RWPE1 (cell line): ENCODE data around the gene KDM4B.

Experiments
- CTCF ChIA-PET: fragments of 350-600 bp; sonication (Branson Sonifier 250); formaldehyde crosslinking; extraction: SDS; loops from one replicate; lab custom pipeline; 2021; lab: Yijun Ruan, JAX
- POLR2A ChIA-PET: fragments of 400-600 bp; formaldehyde crosslinking; extraction: SDS; loops from one replicate; lab custom pipeline; 2020; ENCODE audit warnings: antibody characterized with exemption; ENCODE audit not compliant: low non-redundant PET; lab: Yijun Ruan, JAX
- DNase-seq: peaks from one replicate; pipeline ENCODE4 v3.0.0; 2012; ENCODE audit warnings: low spot score
- H3K27ac ChIP-seq: fragments of 450-650 bp; 2 replicates; pipeline ENCODE4 v1.5.1; 2017
- CTCF ChIP-seq: fragments of 450-650 bp; conservative IDR thresholded peaks from 2 replicates; pipeline ENCODE4 v1.5.1; 2017; ENCODE audit warnings: low read depth, mild to moderate bottlenecking

Gene KDM4B

GRCh38 chr19:5104871-5105351, 136.0 kb downstream of the KDM4B start:
- no peak for DNase-seq
- ChIA-PET POLR2A (interaction anchor here (0.6 kb wide), 1 partner anchor 363 kb away, joined by 3 read pairs; no protein-coding TSS in a partner anchor), CTCF (no interaction called here)
- TF ChIP-seq CTCF, result no peak
- no peak overlapping the region for H3K27ac ChIP-seq

GRCh38 chr19:5106191-5106726, 137.3 kb downstream of the KDM4B start:
- no peak overlapping the region for H3K27ac ChIP-seq
- no peak for TF ChIP-seq CTCF
- DNase-seq, result no peak
- POLR2A ChIA-PET, result no interaction called here
- CTCF ChIA-PET, result interaction anchor here (0.6 to 1.2 kb wide), 4 partner anchors 34 to 198 kb away, joined by 3 to 5 read pairs (median 4); no protein-coding TSS in a partner anchor

GRCh38 chr19:5106971-5107370, 138.1 kb downstream of the KDM4B start:
- ChIA-PET POLR2A (no interaction called here), CTCF (interaction anchor here (0.8 to 1.2 kb wide), 2 partner anchors 9 to 169 kb away, joined by 3 to 4 read pairs; no protein-coding TSS in a partner anchor)
- TF ChIP-seq CTCF, result no peak
- H3K27ac ChIP-seq, result no peak overlapping the region
- no peak for DNase-seq

GRCh38 chr19:5107432-5108122, 138.7 kb downstream of the KDM4B start:
- ChIA-PET CTCF (interaction anchor here (0.5 to 0.8 kb wide), 3 partner anchors 9 to 247 kb away, joined by 3 to 4 read pairs (median 3); no protein-coding TSS in a partner anchor), POLR2A (no interaction called here)
- TF ChIP-seq CTCF, result no peak
- H3K27ac ChIP-seq, result no peak overlapping the region
- no peak for DNase-seq

- CTCF ChIA-PET, result interaction anchor here (0.6 kb wide), 1 partner anchor 219 kb away, joined by 3 read pairs; no protein-coding TSS in a partner anchor
- TF ChIP-seq CTCF, result no peak
- no peak for DNase-seq
- no peak overlapping the region for H3K27ac ChIP-seq
- POLR2A ChIA-PET, result no interaction called here
Measured at GRCh38 chr19:5108123-5108596, 139.2 kb downstream of the KDM4B start.

GRCh38 chr19:5108866-5109265, 140.0 kb downstream of the KDM4B start:
- no peak for TF ChIP-seq CTCF
- no peak for DNase-seq
- no peak overlapping the region for H3K27ac ChIP-seq
- POLR2A ChIA-PET, result no interaction called here
- CTCF ChIA-PET, result interaction anchor here (0.7 kb wide), 1 partner anchor 121 kb away, joined by 3 read pairs; no protein-coding TSS in a partner anchor
